GM19238 (cell line): ENCODE data around the gene FBXO30.

Experiments used
- DNase-seq: peaks from one replicate; pipeline ENCODE4 v3.0.0; 2011; ENCODE audit warnings: low spot score; ENCODE audit not compliant: insufficient read length

FBXO30 gene

DNA sequence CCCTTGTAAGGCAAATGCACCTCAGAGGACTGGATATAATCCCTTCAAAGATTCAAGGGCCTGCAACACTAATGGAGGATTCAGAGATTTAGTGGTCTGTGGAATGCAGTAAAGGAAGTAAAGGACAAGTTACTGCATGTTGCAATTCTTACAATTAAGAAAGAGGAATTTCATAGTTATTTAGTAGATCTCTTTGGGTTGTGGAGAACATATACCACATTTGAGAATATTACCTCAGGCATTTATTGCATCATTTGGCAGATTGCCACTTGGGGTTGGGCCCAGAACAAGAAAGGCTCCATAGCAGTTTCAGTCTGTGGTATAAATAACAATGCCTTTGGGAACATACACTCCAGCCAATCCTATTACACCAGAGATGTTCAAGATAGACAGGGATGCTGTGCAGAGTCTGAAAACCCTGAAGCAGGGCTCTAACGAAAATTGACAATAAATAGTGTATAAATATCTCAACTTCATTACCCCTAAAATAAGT is 58.4 kb downstream of the FBXO30 start:
- DNase-seq, result no peak

GRCh38 chr6:145755682-145756081 is 58.9 kb downstream of the FBXO30 start:
- DNase-seq, result no peak

DNA sequence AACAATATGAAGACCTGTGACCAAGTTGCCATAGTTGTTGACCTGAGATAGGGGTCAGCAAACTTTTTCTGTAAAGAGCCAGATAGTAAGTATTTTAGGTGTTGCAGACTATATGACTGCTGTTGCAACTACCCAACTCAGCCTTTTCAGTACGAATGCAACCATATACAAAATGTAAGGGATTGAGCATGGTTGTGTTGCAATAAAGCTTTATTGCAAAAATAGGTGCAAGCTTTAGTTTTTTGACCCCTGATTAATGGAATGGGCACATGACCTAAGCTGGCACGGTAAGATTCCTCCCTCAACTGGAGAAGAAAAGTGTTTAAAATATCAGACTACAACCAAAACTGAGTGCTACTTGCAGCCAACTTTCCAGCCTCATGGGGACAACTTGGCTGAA is 62.0 kb downstream of the FBXO30 start:
- no peak for DNase-seq

- DNase-seq, result no peak
These were observed 65.0 kb downstream of the FBXO30 start for GRCh38 chr6:145749632-145750031.

- no peak for DNase-seq
These were observed 68.7 kb downstream of the FBXO30 start for GRCh38 chr6:145745861-145746260.

DNA sequence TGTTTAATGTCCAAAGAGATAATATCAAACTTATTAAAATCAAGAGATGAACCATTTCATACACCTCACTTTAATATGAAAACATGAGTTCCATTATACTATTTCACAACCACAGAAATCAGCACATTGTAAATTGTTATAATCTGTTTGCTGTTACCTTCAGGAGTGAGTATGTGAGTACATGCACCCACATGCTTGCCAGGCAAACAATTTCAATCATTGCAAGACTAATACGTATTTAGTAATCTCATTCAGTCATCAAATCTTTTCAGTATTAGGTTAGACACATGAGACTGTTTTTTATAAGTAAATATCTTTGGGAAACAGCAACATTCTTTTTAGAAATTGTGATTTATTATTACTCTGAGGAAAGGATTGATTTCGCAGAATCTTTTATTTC is 70.0 kb downstream of the FBXO30 start:
- no peak for DNase-seq
